GM19463 (cell line): ENCODE measurements around the gene C11orf24.

Experiments used
- ATAC-seq: cut with Tn5 transposase; IDR thresholded peaks from one replicate; pipeline ENCODE4 v1.9.1; 2021; ENCODE audit warnings: mild to moderate bottlenecking, moderate library complexity; ENCODE audit not compliant: unreplicated experiment

C11orf24 gene

GRCh38 chr11:68271781-68272608, at the start of gene C11orf24:
Gene C11orf24 (minus strand): TSS chr11:68271973. CDS start chr11:68263767, 8,206 bp downstream.
- ATAC-seq: peak; percentile 73

- ATAC-seq: no peak
Measured at GRCh38 chr11:68317147-68317785, 45.5 kb upstream of the C11orf24 start.

- no peak for ATAC-seq
Measured at GRCh38 chr11:68315171-68315920, 43.6 kb upstream of the C11orf24 start.

GRCh38 chr11:68314203-68315170, 42.7 kb upstream of the C11orf24 start:
- ATAC-seq: no peak

- no peak for ATAC-seq
Measured at GRCh38 chr11:68313574-68314202, 41.9 kb upstream of the C11orf24 start.

DNA sequence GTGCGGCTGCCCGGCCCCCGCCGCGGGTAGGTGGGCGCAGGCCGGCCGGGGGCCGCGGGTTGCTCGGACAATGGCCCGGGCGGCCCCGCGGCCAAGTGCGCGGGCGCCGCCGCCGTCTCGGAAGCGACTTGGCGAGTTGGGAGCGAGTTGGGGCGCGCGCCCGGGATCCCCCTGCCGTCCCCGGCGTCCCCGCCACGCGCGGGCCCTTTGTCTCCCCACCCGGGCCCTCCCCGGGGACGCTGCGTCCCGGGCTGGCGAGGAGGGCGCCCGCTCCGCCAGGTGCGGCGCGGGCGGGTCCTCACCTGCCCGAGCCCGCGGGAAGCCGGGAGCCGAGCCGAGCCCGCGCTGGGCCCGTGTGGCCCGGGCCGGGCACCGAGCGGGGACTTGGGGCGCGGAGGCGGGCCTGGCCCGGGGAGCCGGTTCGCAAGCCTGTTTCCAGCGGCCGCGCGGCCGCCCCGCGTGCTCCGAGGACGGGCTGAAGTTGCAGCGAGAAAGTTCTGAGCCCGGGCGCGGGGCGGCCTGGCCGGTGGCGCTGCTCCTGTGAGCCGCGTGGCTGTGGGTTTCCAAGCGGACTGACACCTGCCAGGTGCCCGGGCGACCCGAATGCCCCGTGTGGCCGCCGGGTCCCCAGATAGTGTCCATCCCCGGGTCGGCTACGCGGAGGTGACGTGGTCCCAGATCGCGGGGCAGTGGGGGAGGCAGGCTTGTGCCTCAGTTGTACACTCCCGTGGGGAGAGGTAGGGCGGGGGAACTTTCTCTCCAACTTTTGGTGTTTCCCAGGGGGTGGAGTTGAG, 41.2 kb upstream of the C11orf24 start:
- ATAC-seq: no peak

DNA sequence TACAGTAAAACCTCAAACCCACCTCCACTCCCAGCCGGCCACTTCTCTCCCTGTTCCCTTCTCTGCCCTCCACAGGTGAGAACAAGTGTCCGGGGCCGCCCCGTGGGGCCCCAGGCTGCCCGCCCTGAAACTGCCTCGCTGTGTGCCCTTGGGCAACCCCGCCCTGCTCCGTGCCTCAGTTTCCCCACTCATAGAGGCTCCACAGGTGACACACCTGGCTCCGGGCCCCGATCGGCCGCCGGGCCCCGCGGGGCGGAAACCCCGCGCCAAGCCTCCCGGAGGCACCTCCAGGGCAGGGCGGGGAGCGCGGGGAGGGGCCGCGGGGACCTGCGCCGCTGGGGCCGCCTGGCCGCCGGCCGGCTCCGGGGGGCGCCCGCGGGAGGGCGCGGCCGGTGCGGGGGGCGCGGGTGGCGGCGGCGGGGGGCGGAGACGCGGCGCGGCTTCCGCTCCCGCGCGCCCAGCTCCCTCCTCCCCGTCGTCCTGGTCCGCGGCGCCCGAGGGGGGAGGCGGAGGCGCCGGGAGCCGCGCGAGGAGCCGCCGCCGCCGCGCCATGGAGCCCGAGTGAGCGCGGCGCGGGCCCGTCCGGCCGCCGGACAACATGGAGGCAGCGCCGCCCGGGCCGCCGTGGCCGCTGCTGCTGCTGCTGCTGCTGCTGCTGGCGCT, 40.5 kb upstream of the C11orf24 start, which contains the start of gene LRP5:
Gene LRP5, plus strand, starts transcription at position 475 of the 663 bp plus-strand sequence. Its CDS starts 124 bp downstream, at position 599.
- no peak for ATAC-seq

DNA sequence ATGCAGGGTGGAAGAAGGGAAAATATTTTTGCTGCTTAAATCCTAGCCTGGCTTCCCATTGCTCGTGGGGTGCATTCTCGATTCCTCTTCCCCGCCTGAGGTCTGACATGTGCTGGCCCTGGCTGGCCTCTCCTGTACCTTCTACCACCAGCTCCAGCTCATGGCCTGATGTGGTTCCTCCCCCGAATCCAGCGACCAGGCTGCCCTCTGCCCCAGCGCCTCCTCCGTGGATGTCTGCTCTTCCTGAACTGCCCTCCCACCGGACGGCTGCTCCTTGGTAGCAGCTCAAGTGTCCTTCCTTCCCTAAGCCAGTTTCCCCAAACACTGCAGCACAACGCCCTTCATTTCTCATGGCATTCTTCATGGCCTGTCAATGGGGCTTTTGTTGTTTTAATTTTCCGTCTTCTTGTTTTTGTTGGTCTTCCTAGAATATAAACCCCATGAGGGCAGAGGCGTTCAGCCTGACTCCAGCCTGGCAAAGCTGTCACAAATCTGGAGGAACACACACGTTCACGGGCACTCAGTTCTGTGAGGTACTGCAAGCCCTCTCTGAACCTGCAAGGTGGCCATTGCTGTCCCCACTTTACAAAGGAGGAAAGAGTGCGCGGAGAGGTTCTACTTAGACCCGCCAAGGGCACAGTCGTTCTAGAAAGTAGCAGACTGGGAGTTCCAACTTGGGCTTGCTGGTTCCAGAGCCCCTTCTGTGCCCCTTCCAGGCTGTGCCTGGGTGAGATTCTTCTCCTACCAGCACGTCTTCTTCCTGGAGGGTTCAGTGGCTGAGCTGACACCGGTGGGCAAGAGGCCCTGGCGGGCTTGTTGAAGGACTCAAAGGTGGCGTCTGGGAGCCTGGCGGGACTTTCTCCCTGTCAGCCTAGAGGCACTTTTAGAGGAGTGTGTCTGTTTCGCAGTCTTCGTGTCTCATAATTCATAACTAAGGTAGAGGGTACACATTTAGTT, 39.7 kb upstream of the C11orf24 start:
- ATAC-seq: no peak

GRCh38 chr11:68309621-68310185, 37.9 kb upstream of the C11orf24 start:
- ATAC-seq: no peak

DNA sequence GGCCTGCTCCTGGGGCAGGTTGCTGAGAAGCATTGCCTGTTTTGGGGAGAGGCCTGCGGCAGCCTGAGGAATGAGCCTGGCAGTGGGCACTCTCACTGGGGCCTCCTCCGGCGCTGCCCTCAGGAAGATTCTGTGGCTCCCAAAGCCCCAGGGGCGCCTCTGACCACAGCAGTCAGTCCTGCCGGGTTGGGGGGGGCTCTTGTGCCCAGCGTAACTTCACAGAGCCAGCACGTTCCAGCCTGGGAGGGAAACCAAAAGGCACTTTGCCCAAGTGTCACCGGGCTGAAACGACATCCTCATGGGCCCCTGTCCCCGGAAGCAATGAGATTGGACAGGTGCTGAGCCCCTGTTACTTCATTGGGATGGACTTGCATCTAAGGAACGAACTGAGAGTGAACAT, 36.3 kb upstream of the C11orf24 start:
- no peak for ATAC-seq

- ATAC-seq: no peak
Measured at GRCh38 chr11:68306636-68307035, 34.9 kb upstream of the C11orf24 start.

GRCh38 chr11:68303982-68304780, 32.4 kb upstream of the C11orf24 start:
- no peak for ATAC-seq

GRCh38 chr11:68303083-68303482, 31.3 kb upstream of the C11orf24 start:
- ATAC-seq: no peak

DNA sequence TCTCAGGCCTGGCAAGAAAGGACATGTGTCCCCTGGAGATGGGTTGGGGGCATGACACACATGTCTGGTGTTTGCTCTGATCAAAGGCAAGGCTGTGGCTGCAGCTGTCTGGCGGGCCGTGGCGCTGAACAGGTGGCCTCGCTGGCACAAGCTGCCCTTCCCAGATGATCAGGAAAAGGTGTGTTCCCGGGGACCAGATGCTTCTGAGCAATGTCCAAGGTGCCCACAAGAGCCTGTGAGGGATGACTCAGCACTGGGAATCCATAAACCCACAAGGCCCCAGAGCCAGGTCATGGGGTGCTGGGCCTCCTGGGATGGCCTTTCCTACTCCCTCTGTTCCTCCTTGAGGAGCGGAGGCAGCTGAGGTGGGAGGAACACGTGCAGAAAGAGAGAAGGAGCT, 30.9 kb upstream of the C11orf24 start:
- ATAC-seq: no peak

- ATAC-seq: no peak
Measured at GRCh38 chr11:68302256-68302655, 30.5 kb upstream of the C11orf24 start.
